H9 (cell line): ENCODE measurements around the gene CARMIL3. TPM values are rescaled to one million over a fixed set of nuclear protein-coding genes. Genes with fewer than 3 reads are reported as not detected.

Experiments
- DNase-seq: peaks from one replicate; pipeline ENCODE4 v3.0.0-alpha.2; 2017
- H2AFZ ChIP-seq: one replicate; pipeline ENCODE4 v1.6.1; 2013; ENCODE audit warnings: mild to moderate bottlenecking, low read length, control low read depth, moderate library complexity
- H2AK5ac ChIP-seq: 2 replicates; pipeline ENCODE4 v1.6.1; 2013; ENCODE audit warnings: low read length, control low read depth, mixed read lengths; ENCODE audit not compliant: insufficient read length
- H2BK120ac ChIP-seq: one replicate; pipeline ENCODE4 v1.6.1; 2013; ENCODE audit warnings: low read depth, mild to moderate bottlenecking, low read length, control low read depth, inconsistent platforms; ENCODE audit not compliant: poor library complexity, severe bottlenecking
- H2BK12ac ChIP-seq: 2 replicates; pipeline ENCODE4 v1.6.1; 2013; ENCODE audit warnings: low read length, control low read depth, mixed read lengths, low read depth; ENCODE audit not compliant: insufficient read length
- H2BK15ac ChIP-seq: 2 replicates; pipeline ENCODE4 v1.6.1; 2013; ENCODE audit warnings: low read depth, low read length, control low read depth
- H2BK20ac ChIP-seq: one replicate; pipeline ENCODE4 v1.6.1; 2013; ENCODE audit warnings: low read depth, mild to moderate bottlenecking, low read length, control low read depth, inconsistent platforms; ENCODE audit not compliant: poor library complexity, severe bottlenecking
- H2BK5ac ChIP-seq: 2 replicates; pipeline ENCODE4 v1.6.1; 2013; ENCODE audit warnings: low read length, control low read depth, mixed read lengths; ENCODE audit not compliant: insufficient read length
- H3K14ac ChIP-seq: 2 replicates; pipeline ENCODE4 v1.6.1; 2013; ENCODE audit warnings: low read length, control low read depth; ENCODE audit not compliant: insufficient read depth
- H3K18ac ChIP-seq: 2 replicates; pipeline ENCODE4 v1.6.1; 2013; ENCODE audit warnings: low read depth, mild to moderate bottlenecking, mixed read lengths, low read length, control low read depth; ENCODE audit not compliant: insufficient read length
- H3K23ac ChIP-seq: 2 replicates; pipeline ENCODE4 v1.6.1; 2013; ENCODE audit warnings: low read length, control low read depth, mixed read lengths, low read depth; ENCODE audit not compliant: insufficient read length
- H3K23me2 ChIP-seq: 2 replicates; pipeline ENCODE4 v1.6.1; 2013; ENCODE audit warnings: low read depth, mild to moderate bottlenecking, mixed read lengths, low read length, control low read depth; ENCODE audit not compliant: insufficient read length, poor library complexity, severe bottlenecking
- H3K27ac ChIP-seq: 2 replicates; pipeline ENCODE4 v1.5.1; 2013; ENCODE audit warnings: low read length, control low read depth, mixed read lengths, low read depth; ENCODE audit not compliant: insufficient read length
- H3K27me3 ChIP-seq: 2 replicates; pipeline ENCODE4 v1.6.1; 2013; ENCODE audit warnings: low read length, control low read depth, inconsistent platforms; ENCODE audit not compliant: insufficient read depth
- H3K4ac ChIP-seq: 2 replicates; pipeline ENCODE4 v1.6.1; 2013; ENCODE audit warnings: low read depth, mild to moderate bottlenecking, control low read depth, inconsistent platforms, low read length, moderate library complexity
- H3K4me1 ChIP-seq: 2 replicates; pipeline ENCODE4 v1.6.1; 2013; ENCODE audit warnings: low read length, control low read depth, inconsistent platforms; ENCODE audit not compliant: insufficient read depth
- H3K4me2 ChIP-seq: 2 replicates; pipeline ENCODE4 v1.6.1; 2013; ENCODE audit warnings: low read length, control low read depth, mixed read lengths; ENCODE audit not compliant: insufficient read length, insufficient read depth
- H3K56ac ChIP-seq: 2 replicates; pipeline ENCODE4 v1.6.1; 2013; ENCODE audit warnings: low read depth, mild to moderate bottlenecking, mixed read lengths, low read length, control low read depth; ENCODE audit not compliant: insufficient read length
- H3K79me1 ChIP-seq: 2 replicates; pipeline ENCODE4 v1.6.1; 2013; ENCODE audit warnings: low read depth, mild to moderate bottlenecking, moderate library complexity, low read length, control low read depth, inconsistent platforms; ENCODE audit not compliant: insufficient read depth, poor library complexity, severe bottlenecking
- H3K79me2 ChIP-seq: 2 replicates; pipeline ENCODE4 v1.6.1; 2013; ENCODE audit warnings: low read length, control low read depth, inconsistent platforms; ENCODE audit not compliant: insufficient read depth
- H3K9ac ChIP-seq: 2 replicates; pipeline ENCODE4 v1.6.1; 2013; ENCODE audit warnings: low read length, control low read depth, mixed read lengths; ENCODE audit not compliant: insufficient read length; ENCODE audit errors: extremely low read depth
- H3K9me3 ChIP-seq: one replicate; pipeline ENCODE4 v1.6.1; 2013; ENCODE audit warnings: low read depth, low read length, inconsistent platforms; ENCODE audit not compliant: control insufficient read depth
- H3T11ph ChIP-seq: one replicate; pipeline ENCODE4 v1.6.1; 2013; ENCODE audit warnings: mild to moderate bottlenecking, low read length, control low read depth, inconsistent platforms
- H4K20me1 ChIP-seq: one replicate; pipeline ENCODE4 v1.6.1; 2013; ENCODE audit not compliant: control insufficient read depth, insufficient read length, insufficient read depth
- H4K5ac ChIP-seq: 2 replicates; pipeline ENCODE4 v1.6.1; 2013; ENCODE audit warnings: low read depth, mild to moderate bottlenecking, mixed read lengths, low read length, control low read depth; ENCODE audit not compliant: insufficient read length
- H4K8ac ChIP-seq: replicated peaks from 2 replicates; pipeline ENCODE4 v1.6.1; 2013; ENCODE audit warnings: low read length, control low read depth, mixed read lengths, low read depth; ENCODE audit not compliant: insufficient read length
- H4K91ac ChIP-seq: 2 replicates; pipeline ENCODE4 v1.6.1; 2013; ENCODE audit warnings: low read depth, mild to moderate bottlenecking, moderate library complexity, mixed read lengths, low read length, control low read depth; ENCODE audit not compliant: insufficient read length
- H3K27ac Mint-ChIP-seq, 3 experiments: 2 replicates in 2 of 3; 3 replicates in 1 of 3; pipeline ENCODE4 v1.8.0; 2020 to 2021; ENCODE audit warnings: mixed read lengths in 3 of 3, mild to moderate bottlenecking in 1 of 3, moderate library complexity in 1 of 3
- H3K27me3 Mint-ChIP-seq: 2 replicates; pipeline ENCODE4 v1.8.0; 2021; ENCODE audit warnings: low read depth, mild to moderate bottlenecking, moderate library complexity, mixed read lengths
- H3K36me3 Mint-ChIP-seq, 3 experiments: 2 replicates in 2 of 3; 3 replicates in 1 of 3; pipeline ENCODE4 v1.8.0; 2020 to 2021; ENCODE audit warnings: low read depth in 3 of 3, mixed read lengths in 3 of 3; ENCODE audit not compliant: insufficient read depth in 1 of 3
- H3K4me1 Mint-ChIP-seq, 2 experiments: 2 replicates each; pipeline ENCODE4 v1.8.0; 2020; ENCODE audit warnings: mixed read lengths in 2 of 2
- H3K4me3 Mint-ChIP-seq, 2 experiments: 2 replicates in 1 of 2; 3 replicates in 1 of 2; pipeline ENCODE4 v1.8.0; 2020 to 2021; ENCODE audit warnings: mild to moderate bottlenecking in 2 of 2, mixed read lengths in 2 of 2, moderate library complexity in 1 of 2
- H3K9me3 Mint-ChIP-seq, 2 experiments: 2 replicates in 1 of 2; 3 replicates in 1 of 2; pipeline ENCODE4 v1.8.0; 2020; ENCODE audit warnings: mild to moderate bottlenecking in 2 of 2, mixed read lengths in 2 of 2, moderate library complexity in 1 of 2
- CTCF ChIP-seq: fragments of 200-600 bp; sonication (generic); conservative IDR thresholded peaks from 3 replicates; pipeline ENCODE4 v1.8.0; 2021; ENCODE audit warnings: antibody characterized with exemption, mild to moderate bottlenecking
- WGBS: extraction: QIAGEN DNeasy Blood & Tissue Kit; methylation state at CpG from one replicate; pipeline ENCODE4 v1.1.7; 2013; ENCODE audit warnings: missing lambda C conversion rate, low lambda C conversion rate, mixed read lengths; ENCODE audit not compliant: insufficient read length; ENCODE audit errors: extremely low coverage; 5-methylcytosine and 5-hydroxymethylcytosine counted together
- total RNA-seq: library from RNA; stranded (reverse); gene quantifications from 2 replicates; pipeline ENCODE4 v1.2.1, GENCODE V29; 2021

The CARMIL3 gene
- total RNA-seq, 1 experiment from 2014 or later = 5.8 TPM

GRCh38 chr14:24113379-24113800 lies 61.6 kb downstream of the CARMIL3 start:
- H3K4ac ChIP-seq = no peak overlapping the region
- TF ChIP-seq CTCF = no peak
- no peak overlapping the region for H2BK12ac ChIP-seq
- H3K27me3 ChIP-seq = no peaks in the 10 kb centered on the region
- no peak overlapping the region for H3K56ac ChIP-seq
- no peaks in the 10 kb centered on the region for H3K4me1 ChIP-seq
- H3K79me1 ChIP-seq = no peaks in the 10 kb centered on the region
- H3K18ac ChIP-seq = no peak overlapping the region
- Mint-ChIP-seq H3K27me3 (peaks cover 3% of the 10 kb centered on the region; the same call in 1 of the 2 replicates), H3K36me3 (peaks cover 5 to 29% (median 20%) of the 10 kb centered on the region in 3 experiments; a peak in 5 of 7 replicates), H3K4me3 (peak overlapping the region; percentile 93 to 95), H3K4me1 (peaks cover 17 to 18% of the 10 kb centered on the region in 2 experiments), H3K27ac (peak overlapping the region; percentile 93 to 100 (median 98); a peak in 4 of 7 replicates), H3K9me3 (no peaks in the 10 kb centered on the region; a peak in 1 of 5 replicates)
- no peak overlapping the region for H2BK5ac ChIP-seq
- H3K27ac ChIP-seq = no peak overlapping the region
- no peak overlapping the region for H4K91ac ChIP-seq
- no peaks in the 10 kb centered on the region for H4K20me1 ChIP-seq
- H3K9ac ChIP-seq = peak overlapping the region; percentile 27
- H2BK120ac ChIP-seq = no peak overlapping the region
- DNase-seq = no peak
- no peak overlapping the region for H3K23ac ChIP-seq
- no peak overlapping the region for H2BK20ac ChIP-seq
- no peak overlapping the region for H2AFZ ChIP-seq
- no peak overlapping the region for H4K5ac ChIP-seq
- no peaks in the 10 kb centered on the region for H3K9me3 ChIP-seq
- H3T11ph ChIP-seq = no peak overlapping the region
- no peak overlapping the region for H2BK15ac ChIP-seq
- no peak overlapping the region for H4K8ac ChIP-seq
- H3K79me2 ChIP-seq = no peaks in the 10 kb centered on the region
- peaks cover 13% of the 10 kb centered on the region for H3K23me2 ChIP-seq
- H3K4me2 ChIP-seq = peak overlapping the region; percentile 76
- H2AK5ac ChIP-seq = no peak overlapping the region
- no peak overlapping the region for H3K14ac ChIP-seq
- no CpG with 5 or more reads among the region's 15 CpGs for WGBS
